Ishikawa (cell line): ENCODE data around the gene LPCAT1.

ENCODE experiments used
- CEBPB ChIP-seq: IDR thresholded peaks from 2 replicates; pipeline ENCODE4 v1.6.1; 2012
- CREB1 ChIP-seq: IDR thresholded peaks from 2 replicates; pipeline ENCODE4 v1.6.1; 2012; ENCODE audit warnings: low read depth
- EGR1 ChIP-seq: IDR thresholded peaks from 2 replicates; pipeline ENCODE4 v1.6.1; 2012
- EP300 ChIP-seq: IDR thresholded peaks from 2 replicates; pipeline ENCODE4 v1.6.1; 2012; ENCODE audit warnings: borderline replicate concordance
- FOXM1 ChIP-seq: IDR thresholded peaks from 2 replicates; pipeline ENCODE4 v1.6.1; 2012; ENCODE audit warnings: low read depth, borderline replicate concordance
- NFIC ChIP-seq: IDR thresholded peaks from 2 replicates; pipeline ENCODE4 v1.6.1; 2012
- RAD21 ChIP-seq: IDR thresholded peaks from 2 replicates; pipeline ENCODE4 v1.6.1; 2012; ENCODE audit warnings: low read depth
- TAF1 ChIP-seq: IDR thresholded peaks from 2 replicates; pipeline ENCODE4 v1.6.1; 2012; ENCODE audit warnings: low read depth, mild to moderate bottlenecking
- TCF12 ChIP-seq: IDR thresholded peaks from 2 replicates; pipeline ENCODE4 v1.6.1; 2012; ENCODE audit warnings: low read depth
- TEAD4 ChIP-seq: IDR thresholded peaks from 2 replicates; pipeline ENCODE4 v1.6.1; 2012
- YY1 ChIP-seq: IDR thresholded peaks from 2 replicates; pipeline ENCODE4 v1.6.1; 2012; ENCODE audit warnings: low read depth
- ZBTB7A ChIP-seq: IDR thresholded peaks from 2 replicates; pipeline ENCODE4 v1.6.1; 2012; ENCODE audit warnings: low read depth
- TF ChIP-seq, protein P1 (sequence below): IDR thresholded peaks from 2 replicates; pipeline ENCODE4 v1.6.1; 2012
- TF ChIP-seq, protein P2 (sequence below): IDR thresholded peaks from 2 replicates; pipeline ENCODE4 v1.6.1; 2012; ENCODE audit warnings: low read depth, mild to moderate bottlenecking
- TF ChIP-seq, protein P3 (sequence below): IDR thresholded peaks from 2 replicates; pipeline ENCODE4 v1.6.1; 2012

Gene LPCAT1

DNA sequence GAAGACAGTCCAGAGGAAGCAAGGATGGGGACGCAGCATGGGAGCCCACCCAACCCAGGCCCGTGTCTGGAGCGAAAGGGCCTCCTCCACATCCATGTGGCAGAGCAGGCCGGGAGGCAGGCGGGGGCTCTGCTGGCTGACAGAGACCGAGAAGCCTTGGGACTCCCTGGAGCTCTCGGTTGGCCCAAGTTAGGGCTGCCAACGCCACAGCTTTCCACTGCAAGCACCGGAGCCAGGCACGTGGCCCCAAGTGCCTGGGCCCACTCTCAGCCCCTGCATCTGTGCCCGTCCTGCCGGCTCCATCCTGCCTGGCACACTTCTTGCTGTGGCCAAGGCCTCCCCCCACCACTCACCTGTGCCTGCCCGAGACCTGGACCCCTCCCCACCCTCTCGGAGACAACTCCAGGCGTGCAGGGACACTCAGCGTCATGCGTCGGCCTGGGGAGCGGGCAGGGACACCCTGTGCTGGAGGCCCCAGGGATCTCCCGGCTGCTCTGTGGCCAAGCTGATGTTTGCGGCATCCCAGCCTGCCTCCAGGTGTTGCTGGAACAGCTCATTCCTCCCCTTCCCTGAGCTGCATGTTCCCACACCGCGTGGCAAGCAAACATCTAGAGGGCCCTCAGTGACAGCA is 110.0 kb downstream of the LPCAT1 start:
- TF ChIP-seq TAF1: no peak

DNA sequence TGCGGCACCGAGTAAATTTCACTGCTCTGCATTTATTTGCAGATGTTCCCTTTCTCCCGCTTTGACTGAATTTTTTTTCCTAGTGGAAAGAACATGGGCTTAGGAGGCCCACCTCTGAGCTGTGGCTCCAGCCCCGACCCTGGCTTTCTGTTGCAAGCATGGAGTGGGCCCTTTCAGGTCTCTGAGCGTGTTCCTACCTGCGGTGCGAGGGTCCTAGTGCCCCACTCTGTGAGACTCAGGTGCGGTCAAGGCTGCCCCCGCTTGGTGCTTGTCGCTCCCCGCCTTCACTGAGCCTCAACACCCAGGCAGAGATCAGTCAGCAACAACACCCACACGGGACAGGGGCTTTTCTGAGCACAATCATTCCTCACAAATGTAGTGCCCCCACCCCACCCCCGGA is 110.5 kb downstream of the LPCAT1 start:
- TF ChIP-seq CREB1: no peak
- no peak for TF ChIP-seq EP300
- TF ChIP-seq TCF12: no peak
- TF ChIP-seq, protein P1, sequence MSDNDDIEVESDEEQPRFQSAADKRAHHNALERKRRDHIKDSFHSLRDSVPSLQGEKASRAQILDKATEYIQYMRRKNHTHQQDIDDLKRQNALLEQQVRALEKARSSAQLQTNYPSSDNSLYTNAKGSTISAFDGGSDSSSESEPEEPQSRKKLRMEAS: no peak
- TF ChIP-seq ZBTB7A: no peak
- TF ChIP-seq TEAD4: no peak
- TF ChIP-seq CEBPB: no peak

DNA sequence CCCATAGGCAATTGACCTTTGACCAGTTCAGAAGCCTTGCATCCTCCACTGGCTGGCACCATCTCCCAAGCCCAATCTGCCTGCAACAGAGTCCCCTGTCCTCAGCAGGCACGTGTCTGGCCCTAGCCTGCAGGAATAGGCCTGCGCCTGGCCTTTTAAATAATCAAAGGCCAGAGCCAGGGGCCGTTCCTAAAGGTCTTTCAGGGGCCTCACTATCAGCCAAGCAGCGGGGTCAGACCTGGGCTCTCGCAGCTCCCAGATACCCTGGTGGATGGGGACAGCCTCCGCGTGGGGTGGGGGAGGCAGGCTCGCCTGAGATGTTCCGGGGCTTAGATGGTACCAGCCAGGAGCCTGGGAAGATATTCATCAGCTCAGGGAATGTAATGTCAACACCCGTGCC is 111.1 kb downstream of the LPCAT1 start:
- TF ChIP-seq, protein P2, sequence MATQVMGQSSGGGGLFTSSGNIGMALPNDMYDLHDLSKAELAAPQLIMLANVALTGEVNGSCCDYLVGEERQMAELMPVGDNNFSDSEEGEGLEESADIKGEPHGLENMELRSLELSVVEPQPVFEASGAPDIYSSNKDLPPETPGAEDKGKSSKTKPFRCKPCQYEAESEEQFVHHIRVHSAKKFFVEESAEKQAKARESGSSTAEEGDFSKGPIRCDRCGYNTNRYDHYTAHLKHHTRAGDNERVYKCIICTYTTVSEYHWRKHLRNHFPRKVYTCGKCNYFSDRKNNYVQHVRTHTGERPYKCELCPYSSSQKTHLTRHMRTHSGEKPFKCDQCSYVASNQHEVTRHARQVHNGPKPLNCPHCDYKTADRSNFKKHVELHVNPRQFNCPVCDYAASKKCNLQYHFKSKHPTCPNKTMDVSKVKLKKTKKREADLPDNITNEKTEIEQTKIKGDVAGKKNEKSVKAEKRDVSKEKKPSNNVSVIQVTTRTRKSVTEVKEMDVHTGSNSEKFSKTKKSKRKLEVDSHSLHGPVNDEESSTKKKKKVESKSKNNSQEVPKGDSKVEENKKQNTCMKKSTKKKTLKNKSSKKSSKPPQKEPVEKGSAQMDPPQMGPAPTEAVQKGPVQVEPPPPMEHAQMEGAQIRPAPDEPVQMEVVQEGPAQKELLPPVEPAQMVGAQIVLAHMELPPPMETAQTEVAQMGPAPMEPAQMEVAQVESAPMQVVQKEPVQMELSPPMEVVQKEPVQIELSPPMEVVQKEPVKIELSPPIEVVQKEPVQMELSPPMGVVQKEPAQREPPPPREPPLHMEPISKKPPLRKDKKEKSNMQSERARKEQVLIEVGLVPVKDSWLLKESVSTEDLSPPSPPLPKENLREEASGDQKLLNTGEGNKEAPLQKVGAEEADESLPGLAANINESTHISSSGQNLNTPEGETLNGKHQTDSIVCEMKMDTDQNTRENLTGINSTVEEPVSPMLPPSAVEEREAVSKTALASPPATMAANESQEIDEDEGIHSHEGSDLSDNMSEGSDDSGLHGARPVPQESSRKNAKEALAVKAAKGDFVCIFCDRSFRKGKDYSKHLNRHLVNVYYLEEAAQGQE: no peak
- no peak for TF ChIP-seq CEBPB
- no peak for TF ChIP-seq RAD21
- no peak for TF ChIP-seq TCF12
- TF ChIP-seq TEAD4: no peak
- TF ChIP-seq, protein P3, sequence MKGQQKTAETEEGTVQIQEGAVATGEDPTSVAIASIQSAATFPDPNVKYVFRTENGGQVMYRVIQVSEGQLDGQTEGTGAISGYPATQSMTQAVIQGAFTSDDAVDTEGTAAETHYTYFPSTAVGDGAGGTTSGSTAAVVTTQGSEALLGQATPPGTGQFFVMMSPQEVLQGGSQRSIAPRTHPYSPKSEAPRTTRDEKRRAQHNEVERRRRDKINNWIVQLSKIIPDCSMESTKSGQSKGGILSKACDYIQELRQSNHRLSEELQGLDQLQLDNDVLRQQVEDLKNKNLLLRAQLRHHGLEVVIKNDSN: no peak
- no peak for TF ChIP-seq FOXM1
- no peak for TF ChIP-seq EGR1
- TF ChIP-seq ZBTB7A: no peak
- no peak for TF ChIP-seq EP300

DNA sequence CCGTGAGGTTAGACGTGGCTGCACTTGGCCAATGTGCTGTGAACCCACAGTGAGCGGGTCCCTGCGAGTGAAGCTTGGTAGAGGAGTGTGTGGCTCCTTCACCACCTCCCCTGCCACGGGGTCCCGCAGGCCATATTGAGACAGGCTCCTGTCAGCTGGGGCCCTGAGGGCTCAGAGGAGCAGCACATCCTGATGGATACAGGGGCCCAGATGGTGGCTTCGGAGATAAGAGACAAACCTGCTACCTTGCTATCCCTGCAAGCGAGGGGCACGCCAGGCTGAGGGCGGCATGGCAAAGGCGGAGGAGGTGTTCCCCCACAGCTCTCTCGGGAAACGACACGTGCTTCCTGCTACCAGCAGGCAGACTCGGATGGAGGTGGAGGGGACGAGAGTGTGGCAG is 111.6 kb downstream of the LPCAT1 start:
- TF ChIP-seq EGR1: no peak
- TF ChIP-seq, protein P3: no peak
- no peak for TF ChIP-seq CEBPB
- TF ChIP-seq, protein P2: no peak
- no peak for TF ChIP-seq RAD21
- no peak for TF ChIP-seq TCF12
- TF ChIP-seq CREB1: no peak
- TF ChIP-seq TEAD4: no peak
- no peak for TF ChIP-seq FOXM1
- no peak for TF ChIP-seq EP300
- no peak for TF ChIP-seq ZBTB7A
- TF ChIP-seq, protein P1: no peak
- no peak for TF ChIP-seq TAF1
- no peak for TF ChIP-seq NFIC
- TF ChIP-seq YY1: no peak
